Mucosa of descending colon (tissue), 3 donors: ENCODE results near the gene SEC24D. TPM values are rescaled to one million over a fixed set of nuclear protein-coding genes. Genes with fewer than 3 reads are reported as not detected.

ENCODE experiments used
- ATAC-seq: fragments of 200-7000 bp; cut with Tn5 transposase; one replicate; pipeline ENCODE4 v1.9.1; 2020; ENCODE audit warnings: mild to moderate bottlenecking, moderate library complexity
- DNase-seq, 3 donors: peaks; one replicate each; pipeline ENCODE4 v3.0.0-alpha.2; 2020
- H3K36me3 ChIP-seq: fragments of 200-600 bp; one replicate; pipeline ENCODE4 v1.8.0; 2021; ENCODE audit warnings: low read depth, mild to moderate bottlenecking
- H3K4me1 ChIP-seq: fragments of 200-600 bp; one replicate; pipeline ENCODE4 v1.8.0; 2021; ENCODE audit warnings: low read depth, mild to moderate bottlenecking
- H3K4me3 ChIP-seq: fragments of 200-600 bp; one replicate; pipeline ENCODE4 v1.8.0; 2021; ENCODE audit warnings: mild to moderate bottlenecking
- H3K9me3 ChIP-seq: fragments of 200-600 bp; one replicate; pipeline ENCODE4 v1.8.0; 2021; ENCODE audit warnings: mild to moderate bottlenecking
- CTCF ChIP-seq: fragments of 200-600 bp; IDR thresholded peaks from one replicate; pipeline ENCODE4 v1.8.0; 2022; ENCODE audit warnings: antibody characterized with exemption, mild to moderate bottlenecking
- intact Hi-C, 2 donors: fragments of 100-400 bp; cut with DNase I in 1 of 2; cut with micrococcal nuclease in 1 of 2; formaldehyde crosslinking; loops; one replicate each; pipeline versions ENCODE4 v1.11.0 to v1.11.1; 2022; cut with DNase I, micrococcal nuclease
- total RNA-seq, 3 donors: library from RNA; stranded (reverse); fragmentation: NEBNext Ultra II Directional in 2 of 3; extraction: Animal tissue kit (Norgen Biotek cat#: 25700) in 2 of 3; gene quantifications; one replicate each; pipeline versions ENCODE4 v1.2.1 to v1.2.4, GENCODE V29; 2021 to 2023
- donor health status: DM: no; HTN: no; CAD: no; lungs with moderate emphysema.
- donor health status: DM: no; HTN: no; CAD: no.
- donor health status: DM: no; HTN: yes; CAD: no.

Gene SEC24D
- total RNA-seq, 3 donors from 2014 or later = 22.1 to 55.6 (median 45.3) TPM

- Histone ChIP-seq H3K9me3 (no peaks in the 10 kb centered on the region), H3K36me3 (no peaks in the 10 kb centered on the region), H3K4me1 (peaks cover 2% of the 10 kb centered on the region), H3K4me3 (no peak overlapping the region)
- no peak for ATAC-seq
- no peak for TF ChIP-seq CTCF
- no peak for DNase-seq
- intact Hi-C loops = no loop called here
These were observed 83.4 kb downstream of the SEC24D start for GRCh38 chr4:118752551-118752950.

- no peak for ATAC-seq
- no peak for TF ChIP-seq CTCF
- Histone ChIP-seq H3K9me3 (no peaks in the 10 kb centered on the region), H3K36me3 (no peaks in the 10 kb centered on the region), H3K4me1 (no peaks in the 10 kb centered on the region), H3K4me3 (no peak overlapping the region)
- no peak for DNase-seq
- intact Hi-C loops = no loop called here
These were observed 84.2 kb downstream of the SEC24D start for GRCh38 chr4:118751629-118752323.

GRCh38 chr4:118749347-118749988 lies 86.5 kb downstream of the SEC24D start:
- ATAC-seq = no peak

GRCh38 chr4:118746251-118746919 lies 89.5 kb downstream of the SEC24D start:
- DNase-seq (no peak), ATAC-seq (no peak)
- Histone ChIP-seq H3K9me3 (no peaks in the 10 kb centered on the region), H3K4me1 (no peaks in the 10 kb centered on the region), H3K36me3 (no peaks in the 10 kb centered on the region), H3K4me3 (no peak overlapping the region)
- intact Hi-C loops = loop anchor here in 1 of 2 donors (10.0 kb wide), 1 partner anchor 228 kb away; no protein-coding TSS in a partner anchor
- no peak for TF ChIP-seq CTCF

More at GRCh38 chr4:118749347-118749988, 86.5 kb downstream of the SEC24D start:
- no peaks in the 10 kb centered on the region for H3K4me1 ChIP-seq
- TF ChIP-seq CTCF = no peak
- no peaks in the 10 kb centered on the region for H3K9me3 ChIP-seq
- H3K36me3 ChIP-seq = no peaks in the 10 kb centered on the region
- H3K4me3 ChIP-seq = no peak overlapping the region
- intact Hi-C loops = loop anchor here in 1 of 2 donors (10.0 kb wide), 1 partner anchor 225 kb away; no protein-coding TSS in a partner anchor
- no peak for DNase-seq

- intact Hi-C loops = loop anchor here in 1 of 2 donors (10.0 kb wide), 1 partner anchor 229 kb away; no protein-coding TSS in a partner anchor
- H3K4me3 ChIP-seq = no peak overlapping the region
- H3K9me3 ChIP-seq = no peaks in the 10 kb centered on the region
- H3K36me3 ChIP-seq = no peaks in the 10 kb centered on the region
- TF ChIP-seq CTCF = no peak
- no peaks in the 10 kb centered on the region for H3K4me1 ChIP-seq
- ATAC-seq = no peak
- no peak for DNase-seq
These were observed 90.6 kb downstream of the SEC24D start for GRCh38 chr4:118745357-118745756.
